GM12878 (cell line): ENCODE results near the gene SHC1. TPM values are rescaled to one million over a fixed set of nuclear protein-coding genes. Genes with fewer than 3 reads are reported as not detected.

Source experiments
- ATAC-seq: fragments of 200-7000 bp; cut with Tn5 transposase; 3 replicates; pipeline ENCODE4 v1.9.1; 2020; ENCODE audit warnings: mild to moderate bottlenecking, moderate library complexity
- BruUV-seq: library from RNA; stranded (reverse); fragments of 400-500 nt; replicated peaks from 2 replicates; lab custom pipeline; 2021; lab: Mats Ljungman, UMichigan
- CTCF ChIA-PET: fragments of 300-600 bp; sonication (Branson Sonifier 250); formaldehyde crosslinking; extraction: SDS; loops from one replicate; lab custom pipeline; 2021; ENCODE audit warnings: inconsistent platforms; lab: Yijun Ruan, JAX
- POLR2A ChIA-PET: fragments of 350-600 bp; formaldehyde crosslinking; extraction: SDS; loops from one replicate; lab custom pipeline; 2021; ENCODE audit warnings: inconsistent platforms; lab: Charles Lee
- RAD21 ChIA-PET: fragments of 300-600 bp; sonication (Branson Sonifier 250); formaldehyde crosslinking; loops from one replicate; lab custom pipeline; 2023; ENCODE audit warnings: antibody characterized with exemption; ENCODE audit not compliant: unreplicated experiment; lab: Charles Lee
- SMC1A ChIA-PET: fragments of 300-600 bp; sonication (Branson Sonifier 250); formaldehyde crosslinking; loops from one replicate; lab custom pipeline; 2023; ENCODE audit not compliant: unreplicated experiment, uncharacterized antibody; lab: Charles Lee
- DNase-seq: peaks from one replicate; pipeline ENCODE4 v3.0.0-alpha.2; 2011; ENCODE audit warnings: low read depth, low spot score
- FAIRE-seq: peaks from 3 replicates; lab custom pipeline; 2011; peaks lifted over from hg19 to GRCh38; lab: Jason Lieb, UNC
- H2AFZ ChIP-seq: 2 replicates; pipeline ENCODE4 v1.6.0; 2011; ENCODE audit warnings: low read depth, low read length, control low read depth; ENCODE audit not compliant: control insufficient read depth
- H3K27ac ChIP-seq: 2 replicates; pipeline ENCODE4 v1.5.1; 2011; ENCODE audit warnings: control low read depth; ENCODE audit not compliant: control insufficient read depth, insufficient read depth
- H3K27me3 ChIP-seq, 2 experiments: replicated peaks in 1 of 2; 2 replicates each; pipeline versions ENCODE4 v1.6.0 to v1.6.1; 2011; ENCODE audit warnings: low read length in 1 of 2; ENCODE audit not compliant: control insufficient read depth in 2 of 2, insufficient read depth in 2 of 2
- H3K36me3 ChIP-seq, 2 experiments: 2 replicates each; pipeline ENCODE4 v1.5.1; 2011; ENCODE audit warnings: low read length in 1 of 2; ENCODE audit not compliant: control insufficient read depth in 2 of 2, insufficient read depth in 2 of 2
- H3K4me1 ChIP-seq: 2 replicates; pipeline ENCODE4 v1.6.1; 2011; ENCODE audit warnings: mild to moderate bottlenecking, low read length, moderate library complexity, mixed read lengths; ENCODE audit not compliant: control insufficient read depth, insufficient read depth
- H3K4me2 ChIP-seq: 2 replicates; pipeline ENCODE4 v1.6.0; 2011; ENCODE audit warnings: control low read depth; ENCODE audit not compliant: control insufficient read depth, insufficient read depth
- H3K4me3 ChIP-seq: fragments of 200-600 bp; sonication (generic); 2 replicates; pipeline ENCODE4 v1.5.1; 2016
- H3K79me2 ChIP-seq: 2 replicates; pipeline ENCODE4 v1.6.0; 2011; ENCODE audit warnings: low read length; ENCODE audit not compliant: control insufficient read depth, insufficient read depth
- H3K9ac ChIP-seq: 2 replicates; pipeline ENCODE4 v1.8.0; 2011; ENCODE audit warnings: low read length, control low read depth, mixed read lengths; ENCODE audit not compliant: control insufficient read depth, insufficient read depth
- H3K9me3 ChIP-seq: replicated peaks from 3 replicates; pipeline ENCODE4 v1.5.1; 2011; ENCODE audit warnings: mild to moderate bottlenecking, low read length; ENCODE audit not compliant: control insufficient read depth, insufficient read depth
- H4K20me1 ChIP-seq: 2 replicates; pipeline ENCODE4 v1.6.0; 2011; ENCODE audit not compliant: control insufficient read depth, insufficient read depth
- E2F4 ChIP-seq: IDR thresholded peaks from 2 replicates; pipeline ENCODE4 v1.6.1; 2012; ENCODE audit warnings: low read depth, low read length, improper control_type of control experiment
- KAT2A ChIP-seq: conservative IDR thresholded peaks from 2 replicates; pipeline ENCODE4 v1.6.1; 2011; ENCODE audit warnings: low read depth, low read length; ENCODE audit not compliant: control insufficient read depth
- MEF2A ChIP-seq: IDR thresholded peaks from 2 replicates; pipeline ENCODE4 v1.6.1; 2011; ENCODE audit warnings: low read depth, mild to moderate bottlenecking, low read length, moderate library complexity; ENCODE audit not compliant: insufficient read depth
- PAX5 ChIP-seq: IDR thresholded peaks from 2 replicates; pipeline ENCODE4 v1.6.1; 2011; ENCODE audit warnings: low read depth, low read length, borderline replicate concordance
- YBX1 ChIP-seq: fragments of 450-650 bp; IDR thresholded peaks from 2 replicates; pipeline ENCODE4 v1.6.1; 2016; ENCODE audit warnings: antibody characterized with exemption
- ZBTB40 ChIP-seq: fragments of 450-650 bp; IDR thresholded peaks from 2 replicates; pipeline ENCODE4 v1.6.1; 2016; ENCODE audit warnings: mild to moderate bottlenecking, moderate library complexity, borderline replicate concordance
- WGBS: methylation state at CpG from one replicate; pipeline ENCODE4 v1.1.6; 2016; ENCODE audit warnings: low lambda C conversion rate; ENCODE audit not compliant: insufficient replicate concordance, insufficient coverage; ENCODE audit errors: missing lambda C conversion rate; 5-methylcytosine and 5-hydroxymethylcytosine counted together
- in situ Hi-C: fragments of 300-500 bp; cut with MboI; formaldehyde crosslinking; loops from 9 replicates; pipeline ENCODE4 v1.14.3; 2018; ENCODE audit warnings: mixed read lengths
- intact Hi-C: fragments of 100-400 bp; cut with micrococcal nuclease; formaldehyde crosslinking; loops from one replicate; pipeline ENCODE4 v1.14.2; 2022; ENCODE audit not compliant: unreplicated experiment
- polyA plus RNA-seq, 11 experiments: library from polyadenylated mRNA; depleted of rRNA in 4 of 11; unstranded in 6 of 11; stranded (reverse) in 5 of 11; fragments of >200 nt; fragmentation: Nextera tagmentation in 4 of 11; fragmentation: Illumina TruSeq in 1 of 11; extraction: Ambion mirVana in 4 of 11; extraction: Trizol in 1 of 11; gene quantifications; 1 replicate in 1 of 11; 2 replicates in 10 of 11; pipeline versions ENCODE4 v1.2.1 to v1.2.3, GENCODE V29; 2011 to 2016; ENCODE audit warnings: inconsistent platforms in 2 of 11, missing spikeins in 2 of 11, low read depth in 1 of 11
- total RNA-seq, 4 experiments: library from RNA; depleted of rRNA in 3 of 4; stranded (reverse); fragments of >200 nt in 3 of 4; fragmentation: Illumina TruSeq in 1 of 4; extraction: Trizol in 1 of 4; gene quantifications; 2 replicates each; pipeline versions ENCODE4 v1.2.1 to v1.2.3, GENCODE V29; 2013 to 2021

Gene SHC1
- total and polyA plus RNA-seq, 10 of the 15 experiments (the other 5 are each of a cell fraction or from before 2014, with no cell fraction given), result 2.6 to 49.3 (median 25.2) TPM

- BruUV-seq, result no TSS peak
- 42% methylated on average over 1 of the region's 1 CpG for whole genome bisulfite sequencing
- TF ChIP-seq PAX5, result no peak
- TF ChIP-seq E2F4, result no peak
- TF ChIP-seq ZBTB40, result no peak
- no peak for TF ChIP-seq MEF2A
- no peak for TF ChIP-seq YBX1
- TF ChIP-seq KAT2A, result no peak
Observed at GRCh38 chr1:154994269-154994587, 23.7 kb upstream of the SHC1 start.

More at GRCh38 chr1:154994269-154994587, 23.7 kb upstream of the SHC1 start:
- in situ Hi-C loops, result no loop called here
- Histone ChIP-seq H3K9ac (no peak overlapping the region), H3K36me3 (peaks cover 2 to 3% of the 10 kb centered on the region in 2 experiments; a peak in 2 of 4 replicates), H3K9me3 (no peaks in the 10 kb centered on the region), H3K4me3 (no peak overlapping the region), H3K4me2 (no peak overlapping the region), H3K4me1 (peaks cover 12% of the 10 kb centered on the region), H3K27me3 (no peaks in the 10 kb centered on the region), H4K20me1 (no peaks in the 10 kb centered on the region), H3K79me2 (peaks cover 2% of the 10 kb centered on the region; the same call in 1 of the 2 replicates), H3K27ac (no peak overlapping the region), H2AFZ (no peak overlapping the region)
- RAD21 ChIA-PET, result interaction anchor here (0.9 to 1.5 kb wide), 2 partner anchors 10 to 23 kb away, joined by 3 to 9 read pairs; partner anchors contain the start of gene FLAD1
- no peak for ATAC-seq
- CTCF ChIA-PET, result interaction anchor here (1.1 to 11.0 kb wide), 9 partner anchors 16 to 102 kb away, joined by 3 to 226 read pairs (median 6); partner anchors contain the start of genes CKS1B, FLAD1, PBXIP1 and PYGO2
- intact Hi-C loops, result no loop called here
- FAIRE-seq, result no peak
- POLR2A ChIA-PET, result interaction anchor here (0.9 to 3.4 kb wide), 3 partner anchors 10 to 20 kb away, joined by 4 to 13 read pairs (median 8); partner anchors contain the start of genes CKS1B and FLAD1
- SMC1A ChIA-PET, result interaction anchor here (0.5 to 8.1 kb wide), 6 partner anchors 11 to 513 kb away, joined by 3 to 69 read pairs (median 4); partner anchors contain the start of gene FLAD1
- DNase-seq, result no peak
